Naive thymus-derived CD4-positive, alpha-beta T cell (primary cell): Measurements from ENCODE around the gene WDHD1. TPM values are rescaled to one million over a fixed set of nuclear protein-coding genes. Genes with fewer than 3 reads are reported as not detected.

Experiments used
- ATAC-seq: fragments of 150-1000 bp; cut with Tn5 transposase; 2 replicates; pipeline ENCODE4 v1.10.0; 2021; ENCODE audit warnings: mild to moderate bottlenecking, moderate library complexity
- CTCF ChIA-PET: fragments of 350-600 bp; sonication (Branson Sonifier 250); formaldehyde crosslinking; loops from one replicate; lab custom pipeline; 2021; ENCODE audit warnings: antibody characterized with exemption; lab: Charles Lee
- POLR2A ChIA-PET: fragments of 350-600 bp; sonication (Branson Sonifier 250); formaldehyde crosslinking; loops from one replicate; lab custom pipeline; 2021; ENCODE audit warnings: antibody characterized with exemption, inconsistent platforms; lab: Charles Lee
- DNase-seq, 9 donors: peaks; one replicate each; pipeline versions ENCODE4 v3.0.0 to v3.0.0-alpha.2; 2020 to 2022; ENCODE audit warnings: mixed read lengths in 1 of 9
- H3K27ac ChIP-seq: one replicate; pipeline ENCODE4 v1.7.0; 2013; ENCODE audit warnings: mild to moderate bottlenecking, low read depth, low read length, moderate library complexity
- H3K27me3 ChIP-seq, 2 donors: one replicate each; pipeline ENCODE4 v1.7.0; 2013; ENCODE audit warnings: low read length in 2 of 2, mild to moderate bottlenecking in 2 of 2, moderate library complexity in 2 of 2; ENCODE audit not compliant: control insufficient read depth in 2 of 2, insufficient read depth in 2 of 2
- H3K36me3 ChIP-seq, 3 experiments: 1 replicate in 2 of 3; 2 replicates in 1 of 3; pipeline ENCODE4 v1.7.0; 2013; ENCODE audit warnings: low read length in 3 of 3, mild to moderate bottlenecking in 3 of 3, moderate library complexity in 1 of 3; ENCODE audit not compliant: insufficient read depth in 3 of 3, control insufficient read depth in 2 of 3
- H3K4me1 ChIP-seq, 2 donors: one replicate each; pipeline ENCODE4 v1.7.0; 2013; ENCODE audit warnings: low read length in 2 of 2, mild to moderate bottlenecking in 2 of 2, moderate library complexity in 1 of 2; ENCODE audit not compliant: control insufficient read depth in 2 of 2, insufficient read depth in 2 of 2
- H3K4me3 ChIP-seq: 2 replicates; pipeline ENCODE4 v1.7.0; 2013; ENCODE audit warnings: mild to moderate bottlenecking, low read length
- H3K9me3 ChIP-seq, 3 experiments: 1 replicate in 2 of 3; 2 replicates in 1 of 3; pipeline ENCODE4 v1.7.0; 2013; ENCODE audit warnings: low read length in 3 of 3; ENCODE audit not compliant: control insufficient read depth in 2 of 3
- H3K27ac Mint-ChIP-seq, 9 donors: one replicate each; pipeline ENCODE4 v1.8.0; 2020 to 2022; ENCODE audit warnings: mixed read lengths in 9 of 9, mild to moderate bottlenecking in 8 of 9, moderate library complexity in 5 of 9, inconsistent platforms in 2 of 9
- H3K27me3 Mint-ChIP-seq, 5 donors: one replicate each; pipeline ENCODE4 v1.8.0; 2021 to 2022; ENCODE audit warnings: mixed read lengths in 5 of 5, mild to moderate bottlenecking in 1 of 5
- H3K36me3 Mint-ChIP-seq, 5 donors: one replicate each; pipeline ENCODE4 v1.8.0; 2020 to 2022; ENCODE audit warnings: mixed read lengths in 5 of 5, mild to moderate bottlenecking in 3 of 5, inconsistent platforms in 1 of 5
- H3K4me1 Mint-ChIP-seq, 7 donors: one replicate each; pipeline ENCODE4 v1.8.0; 2020 to 2022; ENCODE audit warnings: mixed read lengths in 7 of 7, mild to moderate bottlenecking in 3 of 7, inconsistent platforms in 1 of 7
- H3K4me3 Mint-ChIP-seq, 10 donors: one replicate each; pipeline ENCODE4 v1.8.0; 2020 to 2022; ENCODE audit warnings: mild to moderate bottlenecking in 10 of 10, mixed read lengths in 10 of 10, moderate library complexity in 6 of 10, inconsistent platforms in 2 of 10
- H3K9me3 Mint-ChIP-seq, 11 donors: one replicate each; pipeline ENCODE4 v1.8.0; 2020 to 2022; ENCODE audit warnings: mixed read lengths in 11 of 11, mild to moderate bottlenecking in 4 of 11, inconsistent platforms in 1 of 11, moderate library complexity in 1 of 11
- intact Hi-C, 2 donors: fragments of 100-400 bp; cut with micrococcal nuclease; formaldehyde crosslinking; loops; one replicate each; pipeline ENCODE4 v1.15.1; 2023
- polyA plus RNA-seq, 2 donors: library from polyadenylated mRNA; unstranded; fragments of 300-500 nt; fragmentation: Illumina TruSeq; gene quantifications; one replicate each; pipeline ENCODE4 v1.2.3, GENCODE V29; 2021
- total RNA-seq, 6 experiments: library from RNA in 5 of 6; stranded (reverse) in 5 of 6; gene quantifications; 1 replicate in 5 of 6; 2 replicates in 1 of 6; pipeline ENCODE4 v1.2.3 and lab custom pipeline; 2021 to 2026

The WDHD1 gene
- total and polyA plus RNA-seq, 7 experiments from 2014 or later, result 1.6 to 26.6 (median 3.3) TPM

GRCh38 chr14:54908190-54908589 is 118.7 kb downstream of the WDHD1 start:
- CTCF ChIA-PET, result interaction anchor here (0.6 kb wide), 1 partner anchor 143 kb away, joined by 4 read pairs; the partner anchor contains the start of gene MAPK1IP1L
- Histone ChIP-seq H3K27ac (no peak overlapping the region), H3K4me3 (no peak overlapping the region), H3K9me3 (no peaks in the 10 kb centered on the region), H3K36me3 (no peaks in the 10 kb centered on the region), H3K4me1 (peaks cover 3 to 7% of the 10 kb centered on the region in 2 donors), H3K27me3 (no peaks in the 10 kb centered on the region)
- intact Hi-C loops, result loop anchor here (1.0 to 10.0 kb wide), 7 partner anchors 119 to 1753 kb away; partner anchors contain the start of genes DLGAP5 (in 2 of the 2), FBXO34 (in 2 of the 2), DDHD1 (in 1 of the 2) and GMFB (in 1 of the 2)
- ATAC-seq, result peak; percentile 56
- POLR2A ChIA-PET, result interaction anchor here (1.1 kb wide), 1 partner anchor 26 kb away, joined by 3 read pairs; no protein-coding TSS in a partner anchor
- peaks cover 9 to 28% (median 13%) of the 10 kb centered on the region in 7 donors for H3K4me1 Mint-ChIP-seq
- H3K27ac Mint-ChIP-seq, result peak overlapping the region in 5 of 9 donors; percentile 8 to 90 (median 67)
- no peaks in the 10 kb centered on the region for H3K9me3 Mint-ChIP-seq
- peak overlapping the region in 5 of 10 donors; percentile 24 to 72 (median 32) for H3K4me3 Mint-ChIP-seq
- peaks cover 0 to 12% (median 0%) of the 10 kb centered on the region in 5 donors for H3K36me3 Mint-ChIP-seq
- DNase-seq, result no peak
- no peaks in the 10 kb centered on the region for H3K27me3 Mint-ChIP-seq

GRCh38 chr14:54906075-54906474 is 120.8 kb downstream of the WDHD1 start:
- H3K4me3 Mint-ChIP-seq, result peak overlapping the region in 1 of 10 donors; percentile 12
- POLR2A ChIA-PET, result no interaction called here

GRCh38 chr14:54902521-54903420 is 124.1 kb downstream of the WDHD1 start, which contains the start of gene GCH1:
GCH1 (minus strand) TSS chr14:54902826; CDS start chr14:54902663, 163 bp downstream.
- intact Hi-C loops, result loop anchor here (1.0 to 10.0 kb wide), 21 partner anchors 21 to 1748 kb away; partner anchors contain the start of genes CGRRF1 (in 2 of the 2), CNIH1 (in 2 of the 2), DLGAP5 (in 2 of the 2) and FBXO34 (in 2 of the 2)
- peak; percentile 63 to 85 (median 71) for DNase-seq
- peak within 1 kb of the TSS; percentile 99 for H3K4me3 ChIP-seq

More at GRCh38 chr14:54906075-54906474, 120.8 kb downstream of the WDHD1 start:
- peak overlapping the region in 1 of 9 donors; percentile 51 for H3K27ac Mint-ChIP-seq
- CTCF ChIA-PET, result interaction anchor here (0.7 to 1.4 kb wide), 2 partner anchors 14 to 100 kb away, joined by 3 read pairs; no protein-coding TSS in a partner anchor
- ATAC-seq (no peak), DNase-seq (no peak)
- H3K27me3 ChIP-seq, result no peaks in the 10 kb centered on the region
- H3K27ac ChIP-seq, result no peak overlapping the region
- peaks cover 3 to 9% of the 10 kb centered on the region in 2 donors for H3K4me1 ChIP-seq
- no peak overlapping the region for H3K4me3 ChIP-seq
- no peaks in the 10 kb centered on the region for H3K36me3 ChIP-seq
- no peaks in the 10 kb centered on the region for H3K9me3 Mint-ChIP-seq
- H3K27me3 Mint-ChIP-seq, result no peaks in the 10 kb centered on the region
- H3K9me3 ChIP-seq, result no peaks in the 10 kb centered on the region
- intact Hi-C loops, result loop anchor here (10.0 kb wide), 6 partner anchors 149 to 1751 kb away; partner anchors contain the start of genes DLGAP5 (in 2 of the 2), FBXO34 (in 2 of the 2), DDHD1 (in 1 of the 2) and GMFB (in 1 of the 2)
- H3K36me3 Mint-ChIP-seq, result peaks cover 0 to 12% (median 0%) of the 10 kb centered on the region in 5 donors
- H3K4me1 Mint-ChIP-seq, result peaks cover 9 to 31% (median 16%) of the 10 kb centered on the region in 7 donors

GRCh38 chr14:54902143-54902520 is 124.8 kb downstream of the WDHD1 start:
- peak overlapping the region; percentile 88 for H3K27ac ChIP-seq
- intact Hi-C loops, result loop anchor here (1.0 to 10.0 kb wide), 19 partner anchors 21 to 1747 kb away; partner anchors contain the start of genes CGRRF1 (in 2 of the 2), CNIH1 (in 2 of the 2), DLGAP5 (in 2 of the 2) and FBXO34 (in 2 of the 2)
- Mint-ChIP-seq H3K36me3 (peaks cover 0 to 23% (median 3%) of the 10 kb centered on the region in 5 donors), H3K9me3 (no peaks in the 10 kb centered on the region), H3K4me3 (peak overlapping the region; percentile 82 to 94 (median 90)), H3K4me1 (peaks cover 9 to 43% (median 31%) of the 10 kb centered on the region in 7 donors), H3K27ac (peak overlapping the region in 7 of 9 donors; percentile 66 to 95 (median 88)), H3K27me3 (no peaks in the 10 kb centered on the region)
- peak; percentile 72 for ATAC-seq
- H3K4me1 ChIP-seq, result peaks cover 0 to 9% of the 10 kb centered on the region in 2 donors
- H3K9me3 ChIP-seq, result no peaks in the 10 kb centered on the region
- no peaks in the 10 kb centered on the region for H3K27me3 ChIP-seq
- DNase-seq, result peak; percentile 66 to 83 (median 81)
- peak overlapping the region; percentile 99 for H3K4me3 ChIP-seq
- CTCF ChIA-PET, result interaction anchor here (0.7 to 2.4 kb wide), 6 partner anchors 12 to 125 kb away, joined by 3 to 12 read pairs (median 4); no protein-coding TSS in a partner anchor
- H3K36me3 ChIP-seq, result no peaks in the 10 kb centered on the region
- POLR2A ChIA-PET, result interaction anchor here (1.0 to 1.9 kb wide), 3 partner anchors 14 to 24 kb away, joined by 3 to 23 read pairs (median 4); no protein-coding TSS in a partner anchor

More at GRCh38 chr14:54902521-54903420, 124.1 kb downstream of the WDHD1 start, which contains the start of gene GCH1:
- Histone ChIP-seq H3K27me3 (no peaks in the 10 kb centered on the region), H3K9me3 (no peaks in the 10 kb centered on the region), H3K27ac (peak within 1 kb of the TSS; percentile 88), H3K4me1 (peaks cover under 1 to 9% of the 10 kb centered on the region in 2 donors), H3K36me3 (no peaks in the 10 kb centered on the region)
- ChIA-PET CTCF (interaction anchor here (0.7 to 2.4 kb wide), 6 partner anchors 12 to 126 kb away, joined by 3 to 12 read pairs (median 4); no protein-coding TSS in a partner anchor), POLR2A (interaction anchor here (0.7 to 1.9 kb wide), 6 partner anchors 15 to 789 kb away, joined by 3 to 23 read pairs (median 4); no protein-coding TSS in a partner anchor)
- Mint-ChIP-seq H3K4me1 (peaks cover 15 to 43% (median 31%) of the 10 kb centered on the region in 7 donors), H3K4me3 (peak within 1 kb of the TSS; percentile 82 to 94 (median 90)), H3K27me3 (no peaks in the 10 kb centered on the region), H3K9me3 (no peaks in the 10 kb centered on the region), H3K36me3 (peaks cover 0 to 19% (median 0%) of the 10 kb centered on the region in 5 donors), H3K27ac (peak within 1 kb of the TSS; percentile 66 to 95 (median 91))
- peak; percentile 88 for ATAC-seq

- Mint-ChIP-seq H3K4me3 (peak overlapping the region; percentile 82 to 94 (median 90)), H3K27ac (peak overlapping the region; percentile 66 to 95 (median 88)), H3K36me3 (peaks cover 0 to 21% (median 3%) of the 10 kb centered on the region in 5 donors), H3K4me1 (peaks cover 9 to 38% (median 31%) of the 10 kb centered on the region in 7 donors), H3K27me3 (no peaks in the 10 kb centered on the region), H3K9me3 (no peaks in the 10 kb centered on the region)
- DNase-seq (peak in 4 of 9 donors; percentile 6 to 29 (median 18)), ATAC-seq (no peak)
- ChIA-PET POLR2A (interaction anchor here (0.6 to 1.9 kb wide), 7 partner anchors 20 to 415 kb away, joined by 3 to 23 read pairs (median 4); partner anchors contain the start of genes SOCS4 and WDHD1), CTCF (interaction anchor here (0.7 to 2.4 kb wide), 4 partner anchors 20 to 124 kb away, joined by 3 to 12 read pairs (median 5); no protein-coding TSS in a partner anchor)
- Histone ChIP-seq H3K4me3 (peak overlapping the region; percentile 99), H3K36me3 (no peaks in the 10 kb centered on the region), H3K27ac (peak overlapping the region; percentile 88), H3K9me3 (no peaks in the 10 kb centered on the region), H3K27me3 (no peaks in the 10 kb centered on the region), H3K4me1 (peaks cover 0 to 9% of the 10 kb centered on the region in 2 donors)
- intact Hi-C loops, result loop anchor here (1.0 to 10.0 kb wide), 20 partner anchors 8 to 1747 kb away; partner anchors contain the start of genes CGRRF1 (in 2 of the 2), CNIH1 (in 2 of the 2), DLGAP5 (in 2 of the 2) and FBXO34 (in 2 of the 2)
Measured at GRCh38 chr14:54901380-54902142, 125.3 kb downstream of the WDHD1 start.
